Suprapubic skin (tissue), 3 donors: Measurements from ENCODE around the gene C9.

Experiments
- CTCF ChIP-seq, 2 donors: fragments of 200-600 bp in 1 of 2; fragments of 450-650 bp in 1 of 2; sonication (generic) in 1 of 2; IDR thresholded peaks; one replicate each; pipeline ENCODE4 v1.5.1; 2016 to 2019; ENCODE audit warnings: antibody characterized with exemption in 2 of 2, mild to moderate bottlenecking in 1 of 2, moderate library complexity in 1 of 2
- POLR2A ChIP-seq, 2 donors: fragments of 450-650 bp; IDR thresholded peaks; one replicate each; pipeline ENCODE4 v1.6.1; 2017; ENCODE audit warnings: antibody characterized with exemption in 2 of 2, mild to moderate bottlenecking in 2 of 2, moderate library complexity in 2 of 2

- TF ChIP-seq CTCF (IDR thresholded peaks at IDR 0.05) (no peak), POLR2A (IDR thresholded peaks at IDR 0.05) (no peak)
These were observed 99.8 kb downstream of the C9 start for GRCh38 chr5:39264528-39264927.
